ENCODE data around the gene NTM.

NTM gene

DNA sequence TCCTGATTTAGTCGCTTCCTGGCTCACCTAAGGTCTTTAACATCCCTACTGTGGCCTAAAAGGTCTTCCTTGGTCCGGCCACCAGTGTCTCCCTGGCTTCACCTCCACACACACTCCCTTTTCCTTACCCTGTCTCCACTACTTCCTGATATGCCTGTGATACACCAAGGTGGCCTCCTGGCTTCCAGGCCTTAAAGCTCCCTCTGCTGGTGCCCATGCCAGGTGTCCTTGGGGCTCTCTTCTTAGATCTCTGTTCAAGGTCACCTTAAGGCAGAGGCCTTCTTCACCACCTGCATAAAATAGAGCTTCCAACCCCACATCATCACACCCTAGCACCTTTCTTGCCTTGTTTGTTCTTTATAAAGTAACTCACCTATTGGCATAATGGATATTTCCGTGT is 787.7 kb downstream of the NTM start:
- no peak for DNase-seq (ENCODE audit: low read depth)

DNA sequence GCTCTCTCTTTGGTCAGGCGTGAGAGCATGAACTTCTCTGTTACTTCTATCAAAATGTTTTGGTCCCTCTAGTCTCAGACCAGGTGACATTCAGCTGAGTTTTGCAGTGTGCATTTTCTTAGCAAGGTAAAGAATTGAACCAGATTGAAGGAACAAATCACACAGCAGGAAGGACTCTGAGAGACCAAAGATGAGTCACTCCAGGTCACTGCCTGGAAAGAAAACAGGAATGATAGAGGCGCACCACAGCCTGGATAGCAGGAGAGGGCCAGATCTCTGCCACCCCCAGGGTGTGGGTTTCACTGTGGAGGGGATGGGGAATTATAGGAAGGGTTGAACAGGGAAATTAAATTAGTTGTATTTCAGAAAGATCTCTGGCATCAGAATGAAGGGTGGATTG is 788.3 kb downstream of the NTM start:
- DNase-seq (ENCODE audit: low read depth): no peak

DNA sequence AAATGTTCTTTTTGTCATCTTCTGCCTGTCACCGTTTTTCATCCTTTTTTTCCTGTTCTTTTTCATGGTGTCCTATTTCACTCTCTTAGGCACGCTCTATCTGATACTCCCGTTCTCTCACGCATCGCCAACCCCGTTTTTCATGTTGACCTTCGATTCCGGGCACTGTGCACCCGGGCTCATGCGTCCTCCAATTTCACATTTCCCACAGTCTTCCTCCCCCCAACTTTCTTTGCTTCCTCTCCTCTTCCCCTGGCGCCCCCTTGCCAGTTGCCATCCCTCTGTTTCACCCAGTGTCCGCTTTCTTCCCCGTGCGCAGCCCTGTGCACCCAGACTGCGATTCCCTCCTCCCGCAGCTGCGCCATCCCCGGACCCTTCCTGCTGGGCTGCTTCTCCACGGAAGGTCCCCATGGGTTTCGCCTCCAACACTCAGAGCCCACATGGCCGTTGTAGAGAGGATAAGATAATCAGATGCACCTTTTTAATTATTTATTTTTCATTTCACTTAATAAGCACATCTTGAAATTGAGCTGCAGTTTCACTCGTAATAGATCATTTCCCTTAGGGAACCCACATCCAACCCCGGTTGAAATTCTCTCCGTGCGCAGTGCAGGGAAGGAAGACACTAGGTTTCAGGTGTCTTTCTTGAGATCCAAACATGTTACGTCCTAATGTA is 791.1 kb downstream of the NTM start:
- no peak for DNase-seq (ENCODE audit: low read depth)

DNA sequence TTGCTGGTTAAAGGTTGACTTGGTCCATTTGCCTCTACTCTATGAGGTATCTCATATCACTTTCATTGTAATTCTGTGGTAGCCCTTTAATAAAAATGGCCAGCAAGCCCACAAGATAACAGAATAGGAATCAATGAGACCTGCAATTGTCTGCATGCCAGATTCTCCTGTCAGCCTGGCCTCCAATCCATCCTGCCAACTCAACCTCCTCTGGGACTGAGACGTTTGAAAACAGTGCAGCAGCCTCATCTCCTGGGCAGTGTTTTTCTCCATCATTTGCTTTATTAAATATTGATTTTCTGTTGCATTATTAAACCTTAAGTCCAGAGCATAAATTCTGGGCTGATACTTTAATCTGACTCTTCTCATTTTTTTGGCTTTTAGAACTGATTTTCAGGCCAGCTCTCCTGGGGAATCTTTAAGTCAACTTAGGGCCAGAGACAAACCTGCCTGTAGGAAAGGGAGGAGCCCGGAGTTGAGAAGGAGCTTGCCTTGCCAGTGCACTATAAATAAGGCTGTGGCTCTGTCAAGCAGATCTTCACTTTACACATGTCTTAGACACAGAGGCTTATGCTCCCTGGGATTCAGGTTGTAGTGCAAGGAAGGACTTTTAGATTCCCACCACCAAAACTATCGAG is 798.0 kb downstream of the NTM start:
- no peak for DNase-seq (ENCODE audit: low read depth)

DNA sequence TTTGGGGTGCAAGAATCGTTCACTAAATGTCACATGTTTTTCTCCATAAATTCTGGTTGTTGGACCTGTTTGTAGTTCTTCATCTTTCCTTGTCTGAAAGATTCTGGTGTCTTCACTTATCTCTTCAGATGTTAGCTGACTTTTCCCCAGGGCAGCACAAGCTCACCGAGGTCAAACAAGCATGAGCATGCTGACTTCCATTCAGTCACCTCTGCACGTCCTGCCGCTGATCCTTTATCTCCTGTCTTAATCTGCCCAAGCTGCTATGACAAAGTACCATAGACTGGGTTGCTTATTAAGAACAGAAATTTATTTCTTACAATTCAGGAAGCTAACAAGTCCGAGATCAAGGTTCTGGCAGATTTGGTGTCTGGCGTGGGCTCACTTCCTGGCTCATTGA is 800.6 kb downstream of the NTM start:
- DNase-seq (ENCODE audit: low read depth): no peak

DNA sequence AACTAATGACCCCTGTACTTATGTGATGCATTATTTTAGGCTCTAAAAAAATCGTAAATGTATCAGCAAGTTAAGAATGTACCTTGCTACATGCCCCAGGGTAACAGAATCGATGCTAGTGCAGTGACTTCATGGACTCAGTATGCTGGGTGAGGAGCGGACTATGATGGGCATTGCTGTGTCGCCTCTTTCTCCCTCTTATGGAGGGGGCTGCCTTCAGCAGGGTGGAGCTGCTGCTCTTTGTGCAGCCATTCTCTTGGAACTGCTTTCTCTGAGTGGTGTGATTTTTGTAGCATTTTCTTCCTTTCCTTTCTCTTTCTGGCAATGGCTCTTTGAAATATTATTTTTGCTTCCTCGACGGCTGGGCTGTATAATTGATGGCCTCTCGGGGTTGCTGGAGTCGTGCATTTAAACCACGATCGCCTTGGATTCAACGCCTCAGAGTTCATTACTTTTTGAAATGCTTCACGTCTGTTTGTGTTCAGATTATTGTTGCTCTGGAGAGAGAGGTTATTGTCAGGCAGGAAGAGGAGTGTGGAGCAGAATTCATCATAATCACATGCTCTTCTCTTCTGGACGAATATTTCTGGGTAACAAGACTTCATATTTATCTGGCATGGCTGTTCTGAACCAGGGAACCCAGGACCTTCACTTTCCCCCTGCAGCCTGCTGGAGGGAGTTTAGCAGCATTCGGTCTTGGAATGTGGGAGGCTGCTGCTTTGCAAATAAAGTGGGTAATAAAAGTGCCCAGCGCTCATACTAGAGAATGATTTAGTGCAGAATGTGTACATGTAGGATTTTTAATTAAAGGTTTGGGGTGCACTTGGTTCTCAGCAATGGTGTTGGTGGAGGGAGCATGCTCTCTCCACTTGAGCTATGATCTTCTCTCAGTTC is 804.2 kb downstream of the NTM start:
- no peak for DNase-seq (ENCODE audit: low read depth)

DNA sequence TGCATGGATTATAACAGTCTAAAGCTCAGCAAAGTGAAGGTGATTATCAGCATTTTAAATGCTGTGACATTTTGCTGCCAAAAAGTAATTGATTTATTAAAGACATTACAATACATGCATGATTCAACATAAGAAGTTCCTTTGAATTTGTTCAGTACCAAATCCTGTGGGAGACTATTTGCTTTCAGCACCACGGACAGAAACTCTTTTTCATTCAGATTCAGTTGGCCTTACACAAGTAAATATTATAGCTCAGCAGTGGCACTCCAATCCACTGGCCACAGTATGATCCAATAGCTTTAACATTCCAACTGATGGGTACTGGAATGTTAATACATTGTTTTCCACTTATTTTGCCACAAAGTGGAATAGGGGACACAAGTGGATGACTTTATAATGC is 806.7 kb downstream of the NTM start:
- no peak for DNase-seq (ENCODE audit: low read depth)

DNA sequence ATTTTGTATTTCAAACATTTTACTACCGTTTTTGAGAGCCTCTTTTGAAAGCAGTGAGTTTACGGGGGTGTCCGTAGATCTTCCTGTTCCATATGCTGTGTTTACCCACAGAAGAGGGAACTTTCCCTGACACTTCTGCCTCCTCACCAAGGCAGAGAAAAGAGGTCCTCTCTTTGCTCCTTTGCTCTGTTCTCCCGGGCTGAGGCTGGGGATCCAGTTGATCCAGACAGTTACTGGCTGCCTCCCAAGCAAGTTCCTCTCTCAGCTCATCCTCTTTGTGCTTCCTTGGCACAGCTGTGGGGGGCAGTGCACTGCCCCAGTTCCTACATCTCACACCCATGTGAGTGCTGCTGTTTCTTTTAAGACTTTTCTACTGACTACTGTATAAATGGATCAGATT is 813.7 kb downstream of the NTM start:
- DNase-seq (ENCODE audit: low read depth): no peak

DNA sequence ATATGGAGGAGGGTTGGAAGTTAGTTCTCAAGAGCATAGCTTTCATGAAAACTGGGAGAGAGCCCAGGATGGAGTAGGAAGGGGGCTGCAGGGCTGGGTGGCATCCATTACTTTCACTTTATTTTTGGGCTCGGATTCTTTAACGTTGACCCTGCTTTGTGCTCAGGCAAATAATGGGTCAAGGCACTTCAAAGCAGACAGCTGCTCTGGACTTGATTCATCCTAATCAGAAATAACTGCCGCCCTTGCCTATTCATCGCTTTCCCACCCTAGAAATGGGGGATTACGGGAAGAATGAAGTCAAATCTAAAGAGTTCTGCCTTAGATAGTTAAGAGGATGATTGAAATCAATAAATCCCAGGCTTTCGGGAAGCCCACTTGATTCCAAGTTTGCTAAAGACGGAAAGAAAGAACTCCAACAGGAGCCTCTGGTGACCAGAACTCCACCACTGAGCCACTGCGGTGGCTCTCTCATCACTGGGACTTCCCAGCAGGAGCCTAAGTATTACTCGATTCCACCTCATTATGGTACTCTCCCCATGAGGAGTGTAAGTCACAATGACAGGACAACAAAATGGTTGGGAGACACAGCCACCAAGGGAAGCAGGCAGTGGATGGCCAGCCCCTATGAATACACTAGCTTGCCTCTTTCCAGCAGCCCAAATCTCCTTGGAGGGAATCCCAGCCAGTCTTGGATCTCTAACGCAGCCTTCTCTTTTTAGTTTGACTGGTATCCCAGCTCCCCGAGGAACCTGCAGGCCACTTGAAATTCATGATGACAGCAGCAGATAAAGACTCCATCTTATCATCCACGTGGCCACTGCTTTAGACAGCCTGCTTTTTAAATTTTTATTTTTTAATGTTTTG is 815.5 kb downstream of the NTM start:
- no peak for DNase-seq (ENCODE audit: low read depth)

DNA sequence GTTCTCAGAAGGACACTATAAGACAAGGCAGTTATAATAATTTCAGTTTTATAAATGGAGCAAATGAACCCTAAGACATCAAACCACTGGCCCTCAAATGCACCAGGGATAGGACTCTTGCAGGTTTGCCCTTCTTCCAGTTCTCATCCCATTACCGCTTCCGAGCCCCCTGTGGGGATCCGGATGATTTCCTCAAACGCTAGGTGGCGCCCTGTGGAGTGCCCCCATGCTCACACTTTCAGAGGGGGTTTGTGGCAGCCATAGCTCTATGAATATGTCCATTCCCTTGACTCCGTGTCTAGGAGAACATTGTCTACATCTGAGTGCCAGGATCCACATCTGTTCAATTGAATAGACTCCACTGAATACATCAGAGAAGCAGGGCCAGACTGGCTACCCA is 816.3 kb downstream of the NTM start:
- DNase-seq (ENCODE audit: low read depth): no peak

DNA sequence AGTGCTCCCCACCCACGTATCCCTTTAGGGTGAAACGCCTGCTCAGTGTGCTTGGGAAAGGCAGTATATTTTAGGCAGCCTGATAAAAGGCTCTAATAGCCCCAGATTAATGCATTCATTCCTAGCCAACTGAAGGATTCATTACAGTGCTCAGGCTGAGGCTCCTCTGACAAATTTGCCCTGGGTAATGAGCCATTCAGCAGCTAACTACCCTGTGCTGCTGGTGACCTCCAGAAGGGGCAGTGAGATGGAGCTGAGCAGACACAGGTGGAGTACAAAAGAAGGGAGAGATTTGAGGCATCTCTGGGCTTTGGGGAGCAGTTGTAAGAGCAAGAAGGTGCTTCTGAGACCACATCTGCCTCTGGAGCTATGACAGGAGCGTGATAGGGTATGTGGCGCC is 817.0 kb downstream of the NTM start:
- no peak for DNase-seq (ENCODE audit: low read depth)

DNA sequence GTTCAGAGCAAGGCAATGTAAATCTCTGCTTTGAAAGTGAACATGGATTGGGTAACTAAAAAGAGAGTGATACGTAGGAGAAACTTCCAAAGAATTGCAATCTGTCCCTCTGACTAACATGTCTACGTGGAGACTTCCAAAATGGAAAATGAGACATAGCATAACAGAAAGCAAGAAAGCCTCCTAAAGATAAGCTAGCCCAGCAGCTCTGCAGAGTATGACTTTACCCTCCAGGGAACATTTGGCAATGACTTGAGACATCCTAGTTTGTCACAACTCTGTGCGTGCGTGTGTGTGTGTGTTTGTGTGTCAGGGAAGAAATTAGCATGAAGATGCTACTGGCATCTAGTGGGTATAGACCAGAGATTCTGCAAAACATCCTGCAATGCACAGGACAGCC is 817.4 kb downstream of the NTM start:
- DNase-seq (ENCODE audit: low read depth): no peak

DNA sequence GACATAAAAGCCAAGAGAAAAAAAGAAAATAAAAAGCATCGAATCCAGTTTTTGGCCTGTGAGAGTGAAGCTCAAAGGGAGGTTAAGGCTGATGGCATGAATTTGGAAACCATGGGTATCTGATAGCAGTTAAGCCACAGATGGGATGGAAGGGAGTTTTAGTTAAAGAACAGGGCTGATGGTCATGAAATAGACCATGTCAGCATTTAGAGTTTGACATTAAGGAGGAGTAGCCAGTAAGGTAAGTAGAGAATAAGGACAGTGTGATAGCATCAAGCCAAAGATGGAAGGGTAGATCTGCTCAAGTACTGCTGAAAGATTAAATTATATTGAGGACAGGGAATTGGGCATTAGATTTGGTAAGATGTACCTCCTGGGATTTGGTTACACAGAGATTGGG is 826.5 kb downstream of the NTM start:
- no peak for DNase-seq (ENCODE audit: low read depth)

DNA sequence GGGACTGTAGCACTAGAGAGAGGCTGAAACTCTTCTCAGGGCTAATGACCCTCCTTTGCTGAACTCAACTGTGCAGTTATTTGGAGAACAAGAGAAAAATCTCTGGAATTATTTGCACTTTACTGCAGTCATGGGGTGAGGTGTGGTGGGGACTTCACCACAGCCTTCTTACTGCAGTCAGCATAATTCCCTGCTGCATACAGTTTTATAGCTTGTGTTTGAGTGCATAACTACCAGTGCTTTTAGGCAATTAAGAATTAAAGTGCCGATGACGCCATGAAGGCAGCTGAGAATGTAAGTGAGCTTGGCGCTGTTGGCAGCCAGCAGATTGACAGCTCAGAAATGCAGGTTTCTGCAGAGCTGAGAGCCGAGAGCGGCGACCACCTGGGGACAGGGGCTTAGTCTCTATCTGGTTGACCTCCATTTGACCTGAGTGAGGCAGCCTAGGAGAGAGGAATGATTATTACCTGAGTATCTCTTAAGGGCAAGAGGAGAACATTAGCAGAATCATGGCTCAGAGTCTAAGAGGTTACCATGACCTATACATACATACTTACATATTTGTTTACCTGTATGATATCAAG is 830.0 kb downstream of the NTM start:
- no peak for DNase-seq (ENCODE audit: low read depth)

DNA sequence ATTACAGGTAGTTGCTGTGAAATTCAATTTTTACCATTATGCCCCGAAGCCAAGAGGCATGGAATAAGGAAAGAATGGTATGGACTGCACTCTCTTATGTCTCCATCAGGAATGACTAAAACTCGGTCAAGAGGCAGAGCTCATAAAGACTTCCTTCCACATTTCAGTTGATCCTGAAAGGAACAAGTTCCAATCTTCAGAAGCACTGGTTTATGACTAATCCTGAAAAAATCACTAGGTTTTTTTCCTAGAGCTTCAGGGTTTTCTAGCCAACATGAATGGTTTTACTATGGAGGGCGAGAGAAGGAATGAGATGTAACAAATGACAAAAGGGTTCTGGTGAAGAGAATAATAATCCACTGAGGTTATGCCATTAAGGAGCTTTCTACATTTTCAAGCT is 832.2 kb downstream of the NTM start:
- no peak for DNase-seq (ENCODE audit: low read depth)

DNA sequence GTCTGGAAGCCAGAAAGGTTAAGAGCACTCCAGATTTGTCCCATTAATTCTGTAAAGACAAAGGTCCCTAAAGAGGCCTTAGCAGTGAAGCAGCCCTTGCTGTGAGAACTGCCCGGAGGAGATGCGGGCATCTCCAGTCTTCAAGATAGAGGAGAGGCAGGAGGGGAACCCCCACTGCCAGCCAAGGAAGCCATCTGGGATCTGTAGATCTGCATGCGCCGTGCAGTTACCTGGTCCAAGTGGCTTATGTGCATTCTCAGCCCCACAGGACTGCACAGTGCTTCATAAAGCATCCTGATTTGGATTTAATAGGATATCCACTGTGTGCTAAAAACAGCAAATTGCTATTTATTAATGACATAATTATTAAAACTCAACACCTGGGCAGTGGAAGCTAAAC is 834.6 kb downstream of the NTM start:
- DNase-seq (ENCODE audit: low read depth): no peak

DNA sequence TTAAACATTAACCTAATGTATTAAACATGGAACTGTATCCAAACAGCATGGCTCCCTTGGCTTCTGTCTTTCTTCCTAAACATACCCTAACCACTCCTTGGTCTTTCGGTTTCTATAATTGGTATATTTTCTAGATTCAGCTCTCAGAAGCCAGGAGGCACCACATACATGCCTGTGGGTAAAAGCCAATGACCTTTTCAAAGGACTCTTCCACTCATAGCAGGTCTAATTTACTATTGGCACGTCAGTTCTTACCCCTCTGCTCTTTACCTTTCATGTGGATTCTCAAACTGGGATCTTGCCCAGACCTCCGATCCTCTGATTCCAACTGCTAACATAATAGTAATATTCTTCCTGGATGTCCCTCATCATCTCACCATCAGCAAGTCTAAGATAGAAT is 835.1 kb downstream of the NTM start:
- DNase-seq (ENCODE audit: low read depth): no peak

DNA sequence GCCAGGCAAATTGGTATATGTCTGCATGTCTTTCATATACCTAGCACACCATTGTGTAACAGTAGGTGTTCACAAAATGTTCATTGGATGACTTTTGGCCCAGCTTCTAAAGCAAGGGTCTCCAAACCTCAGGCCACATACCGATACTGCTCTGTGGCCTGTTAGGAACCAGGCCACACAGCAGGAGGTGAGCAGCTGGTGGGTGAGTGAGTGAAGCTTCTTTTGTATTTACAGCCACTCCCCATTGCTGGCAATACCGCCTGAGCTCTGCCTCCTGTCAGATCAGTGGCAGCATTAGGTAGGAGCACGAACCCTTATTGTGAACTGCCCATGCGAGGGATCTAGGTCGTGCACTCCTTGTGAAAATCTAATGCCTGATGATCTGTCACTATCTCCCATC is 836.6 kb downstream of the NTM start:
- DNase-seq (ENCODE audit: low read depth): no peak

DNA sequence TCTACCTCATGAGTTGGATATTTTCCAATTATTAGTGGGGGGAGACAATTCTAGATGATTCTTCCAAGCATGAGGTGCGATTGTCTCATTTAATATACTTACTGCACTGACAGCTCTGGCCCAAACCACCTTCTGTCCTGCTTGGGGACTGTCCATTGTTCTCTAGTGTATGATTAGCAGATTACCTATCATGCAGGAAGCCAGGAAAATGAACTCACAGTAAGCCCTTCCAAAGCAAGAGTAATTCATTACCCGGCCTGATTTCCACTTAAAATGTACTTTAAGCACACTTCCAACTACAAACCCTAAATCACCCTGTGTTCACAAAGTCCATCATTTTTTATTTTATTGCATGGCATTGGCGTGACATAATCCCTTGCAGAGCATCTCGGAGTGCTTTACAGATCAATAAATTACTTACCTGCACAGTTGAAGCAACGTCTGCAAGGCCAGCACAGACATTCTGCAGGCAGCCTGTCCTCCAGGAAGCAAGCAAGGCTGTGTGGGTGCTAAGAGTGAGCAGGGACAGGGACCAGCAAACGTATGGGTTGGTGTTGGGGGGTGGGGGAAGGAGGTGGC is 838.2 kb downstream of the NTM start:
- DNase-seq (ENCODE audit: low read depth): no peak

DNA sequence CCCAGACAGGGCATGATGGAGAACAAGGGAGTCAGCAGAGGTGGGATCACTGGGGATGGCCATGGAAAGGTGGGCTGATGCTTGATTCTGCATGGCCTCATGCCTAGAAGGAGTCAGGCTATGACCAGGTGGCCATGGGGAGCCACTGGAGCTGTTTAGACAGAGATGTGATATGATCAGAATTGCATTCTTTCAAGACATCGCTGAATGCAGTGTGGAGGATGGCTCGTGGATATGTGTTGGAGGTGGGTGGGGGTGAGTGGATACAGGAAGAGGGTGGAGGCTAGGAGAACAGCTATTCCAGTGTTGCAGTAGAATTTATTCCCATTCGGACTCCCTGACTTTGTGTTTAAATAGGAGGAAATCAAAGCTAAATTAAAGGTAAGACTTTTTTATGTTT is 841.1 kb downstream of the NTM start:
- no peak for DNase-seq (ENCODE audit: low read depth)

DNA sequence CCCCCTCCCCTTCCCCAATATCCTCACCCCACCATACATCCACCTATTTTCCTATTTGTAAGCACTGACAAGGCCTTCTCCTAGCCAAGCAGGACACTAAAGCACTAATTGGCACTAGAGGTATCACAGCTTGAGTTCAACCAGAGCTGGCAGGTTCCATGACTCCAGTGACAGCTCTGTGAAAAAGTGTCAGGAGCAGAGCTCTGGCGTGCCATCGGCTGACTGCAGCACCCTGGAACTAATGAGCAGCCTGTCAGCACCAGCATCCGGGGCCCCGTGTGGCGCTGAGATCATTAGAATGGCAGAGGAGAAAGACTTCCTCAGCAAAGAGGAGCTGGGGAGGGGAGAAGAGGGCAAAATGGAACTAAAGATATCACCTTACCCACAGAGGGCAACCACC is 847.4 kb downstream of the NTM start:
- DNase-seq (ENCODE audit: low read depth): no peak

DNA sequence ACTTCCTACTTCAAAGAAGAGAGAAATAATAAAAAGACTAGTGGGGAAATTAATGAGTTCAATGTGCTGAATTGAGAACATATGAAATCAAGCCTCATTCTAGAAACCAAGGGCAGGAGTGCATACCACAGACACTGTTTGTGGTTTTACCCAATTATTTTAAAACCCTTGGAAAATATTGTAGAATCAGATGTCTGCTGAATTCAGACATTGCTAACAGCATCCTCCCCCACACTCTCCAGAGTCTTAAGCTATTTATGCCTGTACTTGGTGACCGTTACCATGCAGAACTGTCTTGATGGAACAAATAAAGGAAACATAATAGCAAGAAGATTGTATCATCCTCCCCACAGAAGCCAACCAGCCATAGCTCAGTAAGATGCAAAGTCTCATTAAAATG is 850.1 kb downstream of the NTM start:
- no peak for DNase-seq (ENCODE audit: low read depth)
